Measurements from ENCODE around the gene DACH1.

DNA sequence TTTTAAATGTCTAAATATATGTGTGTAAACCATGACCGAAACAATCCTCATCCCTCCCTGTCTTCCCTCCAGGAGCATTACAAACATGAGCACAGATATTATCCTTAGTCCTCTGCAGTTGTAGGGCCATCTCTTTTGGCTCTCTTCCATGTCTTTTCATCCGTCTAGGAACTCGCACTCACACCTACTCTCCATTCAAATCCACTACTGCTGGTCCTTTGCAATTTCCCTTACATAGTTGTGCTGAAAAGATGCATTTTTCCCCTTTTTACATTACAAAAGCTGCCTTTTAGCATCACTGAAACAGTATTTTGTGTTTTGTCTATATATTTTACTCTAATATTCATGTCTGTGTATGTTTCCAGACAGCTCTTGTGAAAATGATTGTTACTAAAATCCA lies 237.8 kb downstream of the DACH1 start:
- TF ChIP-seq, protein P1, sequence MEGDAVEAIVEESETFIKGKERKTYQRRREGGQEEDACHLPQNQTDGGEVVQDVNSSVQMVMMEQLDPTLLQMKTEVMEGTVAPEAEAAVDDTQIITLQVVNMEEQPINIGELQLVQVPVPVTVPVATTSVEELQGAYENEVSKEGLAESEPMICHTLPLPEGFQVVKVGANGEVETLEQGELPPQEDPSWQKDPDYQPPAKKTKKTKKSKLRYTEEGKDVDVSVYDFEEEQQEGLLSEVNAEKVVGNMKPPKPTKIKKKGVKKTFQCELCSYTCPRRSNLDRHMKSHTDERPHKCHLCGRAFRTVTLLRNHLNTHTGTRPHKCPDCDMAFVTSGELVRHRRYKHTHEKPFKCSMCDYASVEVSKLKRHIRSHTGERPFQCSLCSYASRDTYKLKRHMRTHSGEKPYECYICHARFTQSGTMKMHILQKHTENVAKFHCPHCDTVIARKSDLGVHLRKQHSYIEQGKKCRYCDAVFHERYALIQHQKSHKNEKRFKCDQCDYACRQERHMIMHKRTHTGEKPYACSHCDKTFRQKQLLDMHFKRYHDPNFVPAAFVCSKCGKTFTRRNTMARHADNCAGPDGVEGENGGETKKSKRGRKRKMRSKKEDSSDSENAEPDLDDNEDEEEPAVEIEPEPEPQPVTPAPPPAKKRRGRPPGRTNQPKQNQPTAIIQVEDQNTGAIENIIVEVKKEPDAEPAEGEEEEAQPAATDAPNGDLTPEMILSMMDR (IDR thresholded peaks at IDR 0.05; ENCODE audit: insufficient read depth, low read depth, low read length), result no peak
- no peak for TF ChIP-seq EZH2 (IDR thresholded peaks at IDR 0.05; ENCODE audit: insufficient read depth, low read length)
